Suprapubic skin (tissue), 4 donors: ENCODE results near the gene IGLON5.

Source experiments
- EP300 ChIP-seq: sonication (generic); formaldehyde crosslinking; IDR thresholded peaks from one replicate; pipeline ENCODE4 v1.6.1; 2017; ENCODE audit warnings: antibody characterized with exemption
- POLR2A ChIP-seq, 2 donors: fragments of 450-650 bp; IDR thresholded peaks; one replicate each; pipeline ENCODE4 v1.6.1; 2017; ENCODE audit warnings: antibody characterized with exemption in 2 of 2, mild to moderate bottlenecking in 2 of 2, moderate library complexity in 2 of 2
- POLR2AphosphoS5 ChIP-seq, 3 donors: sonication (generic); formaldehyde crosslinking; IDR thresholded peaks; one replicate each; pipeline ENCODE4 v1.6.1; 2017; ENCODE audit warnings: antibody characterized with exemption in 3 of 3
- TF ChIP-seq, protein P1 (sequence below), 2 donors: fragments of 200-600 bp in 1 of 2; fragments of 450-650 bp in 1 of 2; sonication (generic) in 1 of 2; IDR thresholded peaks; one replicate each; pipeline ENCODE4 v1.5.1; 2016 to 2019; ENCODE audit warnings: antibody characterized with exemption in 2 of 2, mild to moderate bottlenecking in 1 of 2, moderate library complexity in 1 of 2

DNA sequence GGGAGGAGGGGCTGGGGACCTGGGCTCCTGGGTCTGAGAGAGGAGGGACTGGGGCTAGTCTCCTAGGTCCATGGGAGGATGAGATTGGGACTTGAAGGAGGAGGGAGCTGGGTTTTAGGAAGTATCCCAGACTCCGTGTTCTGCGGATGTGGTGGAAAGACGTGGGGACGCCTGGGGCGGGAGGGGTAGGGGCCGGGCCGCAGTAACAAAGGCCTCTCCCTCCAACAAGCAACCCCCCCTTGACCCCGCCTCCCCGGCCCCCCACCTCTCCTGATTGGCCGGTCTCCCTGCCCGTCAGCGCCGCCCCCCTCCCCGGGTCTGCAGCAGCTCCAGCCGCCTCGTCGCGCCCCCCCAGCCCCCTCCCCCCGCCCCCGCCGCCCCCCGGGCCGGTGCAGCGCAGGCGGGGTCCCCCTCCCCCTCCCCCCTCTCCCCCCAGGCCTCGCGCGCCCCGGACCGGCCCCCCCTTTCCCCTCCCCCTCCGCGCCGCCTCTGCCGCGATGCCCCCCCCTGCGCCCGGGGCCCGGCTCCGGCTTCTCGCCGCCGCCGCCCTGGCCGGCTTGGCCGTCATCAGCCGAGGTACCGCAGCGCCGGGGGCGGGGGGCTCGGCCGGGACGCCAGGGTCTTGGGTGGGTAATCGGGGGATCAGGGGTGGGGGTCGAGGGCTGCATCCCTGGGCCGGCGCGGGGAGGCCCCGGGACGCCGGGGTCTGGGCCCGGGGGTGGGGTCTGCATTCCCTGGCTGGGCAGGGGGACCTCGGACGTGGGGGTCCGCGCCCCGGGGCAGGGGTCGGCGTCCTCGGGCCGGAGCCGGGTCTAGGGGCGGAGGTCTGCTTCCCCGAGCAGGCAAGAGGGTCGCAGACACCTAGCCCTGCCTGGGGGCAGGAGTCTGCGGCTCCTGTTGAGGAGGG is at the start of gene IGLON5:
- TF ChIP-seq, protein P1, sequence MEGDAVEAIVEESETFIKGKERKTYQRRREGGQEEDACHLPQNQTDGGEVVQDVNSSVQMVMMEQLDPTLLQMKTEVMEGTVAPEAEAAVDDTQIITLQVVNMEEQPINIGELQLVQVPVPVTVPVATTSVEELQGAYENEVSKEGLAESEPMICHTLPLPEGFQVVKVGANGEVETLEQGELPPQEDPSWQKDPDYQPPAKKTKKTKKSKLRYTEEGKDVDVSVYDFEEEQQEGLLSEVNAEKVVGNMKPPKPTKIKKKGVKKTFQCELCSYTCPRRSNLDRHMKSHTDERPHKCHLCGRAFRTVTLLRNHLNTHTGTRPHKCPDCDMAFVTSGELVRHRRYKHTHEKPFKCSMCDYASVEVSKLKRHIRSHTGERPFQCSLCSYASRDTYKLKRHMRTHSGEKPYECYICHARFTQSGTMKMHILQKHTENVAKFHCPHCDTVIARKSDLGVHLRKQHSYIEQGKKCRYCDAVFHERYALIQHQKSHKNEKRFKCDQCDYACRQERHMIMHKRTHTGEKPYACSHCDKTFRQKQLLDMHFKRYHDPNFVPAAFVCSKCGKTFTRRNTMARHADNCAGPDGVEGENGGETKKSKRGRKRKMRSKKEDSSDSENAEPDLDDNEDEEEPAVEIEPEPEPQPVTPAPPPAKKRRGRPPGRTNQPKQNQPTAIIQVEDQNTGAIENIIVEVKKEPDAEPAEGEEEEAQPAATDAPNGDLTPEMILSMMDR (IDR thresholded peaks at IDR 0.05), result no peak
- TF ChIP-seq POLR2AphosphoS5 (IDR thresholded peaks at IDR 0.05), result no peak
- no peak for TF ChIP-seq POLR2A (IDR thresholded peaks at IDR 0.05)
- no peak for TF ChIP-seq EP300
